ENCODE results near the gene STAC2. TPM values are rescaled to one million over a fixed set of nuclear protein-coding genes. Genes with fewer than 3 reads are reported as not detected.

Gene STAC2
- total and polyA plus RNA-seq, 9 of the 15 experiments (the other 6 are each of a cell fraction or from before 2014, with no cell fraction given), result not detected

- Histone ChIP-seq H2AFZ (ENCODE audit: low read depth, low read length) (no peak overlapping the region), H3K27ac (ENCODE audit: extremely low read depth, low read depth, low read length) (no peak overlapping the region), H3K79me2 (ENCODE audit: control insufficient read depth, insufficient read depth, low read length) (no peaks in the 10 kb centered on the region), H3K9me3 (replicated peaks; ENCODE audit: control insufficient read depth, insufficient read depth, low read depth, low read length) (no peaks in the 10 kb centered on the region), H3K9ac (ENCODE audit: insufficient read depth in 1 of 2, low read depth in 2 of 2, low read length in 2 of 2) (no peak overlapping the region), H3K36me3 (ENCODE audit: control insufficient read depth, insufficient read depth, low read length) (peaks cover 12% of the 10 kb centered on the region; the same call in 2 of the 3 replicates), H3K9me1 (ENCODE audit: control insufficient read depth, insufficient read depth, low read length) (peaks cover 5% of the 10 kb centered on the region), H3K27me3 (ENCODE audit: control insufficient read depth in 2 of 2, insufficient read depth in 2 of 2, low read length in 2 of 2) (no peaks in the 10 kb centered on the region), H4K20me1 (replicated peaks; ENCODE audit: control insufficient read depth, insufficient read depth, low read length) (peaks cover 6% of the 10 kb centered on the region), H3K4me3 (no peak overlapping the region), H3K4me1 (replicated peaks in 1 of 2; ENCODE audit: control insufficient read depth in 2 of 2, insufficient read depth in 2 of 2, low read length in 2 of 2) (peaks cover 7 to 33% of the 10 kb centered on the region in 2 experiments), H3K4me2 (ENCODE audit: insufficient read depth, low read length) (no peak overlapping the region)
- ChIA-PET CTCF (ENCODE audit: low intra/inter-chr PET ratio) (no interaction called here), POLR2A (interaction anchor here (0.6 to 2.5 kb wide), 3 partner anchors 8 to 629 kb away, joined by 3 to 14 read pairs (median 3); no protein-coding TSS in a partner anchor)
- no TSS peak for BruUV-seq (replicated peaks)
- no peak for TF ChIP-seq MAFK (IDR thresholded peaks at IDR 0.05; ENCODE audit: low read length)
- no peak for TF ChIP-seq RBM34 (IDR thresholded peaks at IDR 0.05; ENCODE audit: borderline replicate concordance, insufficient read depth, low read length)
- no peak for TF ChIP-seq E2F6 (IDR thresholded peaks at IDR 0.05; ENCODE audit: borderline replicate concordance in 1 of 2, extremely low read depth in 1 of 2, insufficient read depth in 1 of 2, insufficient read length in 1 of 2, low read depth in 1 of 2, low read length in 1 of 2, poor library complexity in 1 of 2, severe bottlenecking in 1 of 2)
- no peak for TF ChIP-seq TAL1 (IDR thresholded peaks at IDR 0.05)
- no peak for TF ChIP-seq JUND (IDR thresholded peaks at IDR 0.05; ENCODE audit: borderline replicate concordance, low read depth, low read length)
- no peak for TF ChIP-seq JUND (tag; IDR thresholded peaks at IDR 0.05; ENCODE audit: borderline replicate concordance, low read depth, low read length)
- no peak for TF ChIP-seq LCOR (CRISPR knock-in tag; IDR thresholded peaks at IDR 0.05)
- TF ChIP-seq SIN3B (IDR thresholded peaks at IDR 0.05; ENCODE audit: low read depth), result no peak
- TF ChIP-seq NCOA1 (IDR thresholded peaks at IDR 0.05; ENCODE audit: low read depth), result no peak
- 58% methylated on average over 5 of the region's 5 CpGs for WGBS (ENCODE audit: insufficient coverage, low coverage, missing lambda C conversion rate)
- in situ Hi-C loops (cut with MboI), result no loop called here
- intact Hi-C loops (cut with micrococcal nuclease), result no loop called here
- no peak for FAIRE-seq
- ATAC-seq, result no peak
- DNase-seq (ENCODE audit: extremely low read depth in 1 of 4, low spot score in 3 of 4), result no peak
These were observed 52.7 kb downstream of the STAC2 start for GRCh38 chr17:39173080-39173479.

Data from K562 (cell line).